GM12878 (cell line): ENCODE measurements around the gene ELFN2. TPM values are rescaled to one million over a fixed set of nuclear protein-coding genes. Genes with fewer than 3 reads are reported as not detected.

Experiments
- ATAC-seq: fragments of 200-7000 bp; cut with Tn5 transposase; 3 replicates; pipeline ENCODE4 v1.9.1; 2020; ENCODE audit warnings: mild to moderate bottlenecking, moderate library complexity
- BruUV-seq: library from RNA; stranded (reverse); fragments of 400-500 nt; replicated peaks from 2 replicates; lab custom pipeline; 2021; lab: Mats Ljungman, UMichigan
- CTCF ChIA-PET: fragments of 300-600 bp; sonication (Branson Sonifier 250); formaldehyde crosslinking; extraction: SDS; loops from one replicate; lab custom pipeline; 2021; ENCODE audit warnings: inconsistent platforms; lab: Yijun Ruan, JAX
- POLR2A ChIA-PET: fragments of 350-600 bp; formaldehyde crosslinking; extraction: SDS; loops from one replicate; lab custom pipeline; 2021; ENCODE audit warnings: inconsistent platforms; lab: Charles Lee
- RAD21 ChIA-PET: fragments of 300-600 bp; sonication (Branson Sonifier 250); formaldehyde crosslinking; loops from one replicate; lab custom pipeline; 2023; ENCODE audit warnings: antibody characterized with exemption; ENCODE audit not compliant: unreplicated experiment; lab: Charles Lee
- SMC1A ChIA-PET: fragments of 300-600 bp; sonication (Branson Sonifier 250); formaldehyde crosslinking; loops from one replicate; lab custom pipeline; 2023; ENCODE audit not compliant: unreplicated experiment, uncharacterized antibody; lab: Charles Lee
- DNase-seq: peaks from one replicate; pipeline ENCODE4 v3.0.0-alpha.2; 2011; ENCODE audit warnings: low read depth, low spot score
- FAIRE-seq: peaks from 3 replicates; lab custom pipeline; 2011; peaks lifted over from hg19 to GRCh38; lab: Jason Lieb, UNC
- H2AFZ ChIP-seq: 2 replicates; pipeline ENCODE4 v1.6.0; 2011; ENCODE audit warnings: low read depth, low read length, control low read depth; ENCODE audit not compliant: control insufficient read depth
- H3K27ac ChIP-seq: 2 replicates; pipeline ENCODE4 v1.5.1; 2011; ENCODE audit warnings: control low read depth; ENCODE audit not compliant: control insufficient read depth, insufficient read depth
- H3K27me3 ChIP-seq, 2 experiments: replicated peaks in 1 of 2; 2 replicates each; pipeline versions ENCODE4 v1.6.0 to v1.6.1; 2011; ENCODE audit warnings: low read length in 1 of 2; ENCODE audit not compliant: control insufficient read depth in 2 of 2, insufficient read depth in 2 of 2
- H3K36me3 ChIP-seq, 2 experiments: 2 replicates each; pipeline ENCODE4 v1.5.1; 2011; ENCODE audit warnings: low read length in 1 of 2; ENCODE audit not compliant: control insufficient read depth in 2 of 2, insufficient read depth in 2 of 2
- H3K4me1 ChIP-seq: 2 replicates; pipeline ENCODE4 v1.6.1; 2011; ENCODE audit warnings: mild to moderate bottlenecking, low read length, moderate library complexity, mixed read lengths; ENCODE audit not compliant: control insufficient read depth, insufficient read depth
- H3K4me2 ChIP-seq: 2 replicates; pipeline ENCODE4 v1.6.0; 2011; ENCODE audit warnings: control low read depth; ENCODE audit not compliant: control insufficient read depth, insufficient read depth
- H3K4me3 ChIP-seq: fragments of 200-600 bp; sonication (generic); 2 replicates; pipeline ENCODE4 v1.5.1; 2016
- H3K79me2 ChIP-seq: 2 replicates; pipeline ENCODE4 v1.6.0; 2011; ENCODE audit warnings: low read length; ENCODE audit not compliant: control insufficient read depth, insufficient read depth
- H3K9ac ChIP-seq: 2 replicates; pipeline ENCODE4 v1.8.0; 2011; ENCODE audit warnings: low read length, control low read depth, mixed read lengths; ENCODE audit not compliant: control insufficient read depth, insufficient read depth
- H3K9me3 ChIP-seq: replicated peaks from 3 replicates; pipeline ENCODE4 v1.5.1; 2011; ENCODE audit warnings: mild to moderate bottlenecking, low read length; ENCODE audit not compliant: control insufficient read depth, insufficient read depth
- H4K20me1 ChIP-seq: 2 replicates; pipeline ENCODE4 v1.6.0; 2011; ENCODE audit not compliant: control insufficient read depth, insufficient read depth
- ATF2 ChIP-seq: IDR thresholded peaks from 2 replicates; pipeline ENCODE4 v1.6.1; 2012; ENCODE audit warnings: low read length, inconsistent platforms
- ELK1 ChIP-seq: IDR thresholded peaks from 2 replicates; pipeline ENCODE4 v1.6.1; 2012; ENCODE audit warnings: low read depth, low read length, improper control_type of control experiment
- GABPA ChIP-seq: IDR thresholded peaks from 2 replicates; pipeline ENCODE4 v1.6.1; 2014; ENCODE audit warnings: antibody characterized with exemption, low read depth, mild to moderate bottlenecking, inconsistent platforms
- PAX5 ChIP-seq: IDR thresholded peaks from 2 replicates; pipeline ENCODE4 v1.6.1; 2011; ENCODE audit warnings: low read depth, low read length, borderline replicate concordance
- RB1 ChIP-seq: fragments of 450-650 bp; formaldehyde crosslinking; IDR thresholded peaks from 2 replicates; pipeline ENCODE4 v1.6.1; 2017; ENCODE audit warnings: mild to moderate bottlenecking, borderline replicate concordance
- WGBS: methylation state at CpG from one replicate; pipeline ENCODE4 v1.1.6; 2016; ENCODE audit warnings: low lambda C conversion rate; ENCODE audit not compliant: insufficient replicate concordance, insufficient coverage; ENCODE audit errors: missing lambda C conversion rate; 5-methylcytosine and 5-hydroxymethylcytosine counted together
- in situ Hi-C: fragments of 300-500 bp; cut with MboI; formaldehyde crosslinking; loops from 9 replicates; pipeline ENCODE4 v1.14.3; 2018; ENCODE audit warnings: mixed read lengths
- intact Hi-C: fragments of 100-400 bp; cut with micrococcal nuclease; formaldehyde crosslinking; loops from one replicate; pipeline ENCODE4 v1.14.2; 2022; ENCODE audit not compliant: unreplicated experiment
- polyA plus RNA-seq, 11 experiments: library from polyadenylated mRNA; depleted of rRNA in 4 of 11; unstranded in 6 of 11; stranded (reverse) in 5 of 11; fragments of >200 nt; fragmentation: Nextera tagmentation in 4 of 11; fragmentation: Illumina TruSeq in 1 of 11; extraction: Ambion mirVana in 4 of 11; extraction: Trizol in 1 of 11; gene quantifications; 1 replicate in 1 of 11; 2 replicates in 10 of 11; pipeline versions ENCODE4 v1.2.1 to v1.2.3, GENCODE V29; 2011 to 2016; ENCODE audit warnings: inconsistent platforms in 2 of 11, missing spikeins in 2 of 11, low read depth in 1 of 11
- total RNA-seq, 4 experiments: library from RNA; depleted of rRNA in 3 of 4; stranded (reverse); fragments of >200 nt in 3 of 4; fragmentation: Illumina TruSeq in 1 of 4; extraction: Trizol in 1 of 4; gene quantifications; 2 replicates each; pipeline versions ENCODE4 v1.2.1 to v1.2.3, GENCODE V29; 2013 to 2021

ELFN2 gene
- total and polyA plus RNA-seq, 10 of the 15 experiments (the other 5 are each of a cell fraction or from before 2014, with no cell fraction given), result 0.03 to 0.05 TPM; not detected in 8

- TF ChIP-seq ATF2, result no peak
- TF ChIP-seq PAX5, result no peak
Measured at GRCh38 chr22:37358386-37358785, 68.9 kb downstream of the ELFN2 start (continued).

- H3K27ac ChIP-seq, result no peak overlapping the region
- no peaks in the 10 kb centered on the region for H4K20me1 ChIP-seq
- CTCF ChIA-PET, result no interaction called here
- TF ChIP-seq RB1 (no peak), ELK1 (no peak), GABPA (no peak)
- RAD21 ChIA-PET, result no interaction called here
- no peak overlapping the region for H3K9ac ChIP-seq
- H3K36me3 ChIP-seq, result no peaks in the 10 kb centered on the region
- H3K9me3 ChIP-seq, result no peaks in the 10 kb centered on the region
- ATAC-seq (no peak), DNase-seq (no peak), FAIRE-seq (no peak)
- POLR2A ChIA-PET, result no interaction called here
- H3K4me3 ChIP-seq, result no peak overlapping the region
- intact Hi-C loops, result no loop called here
- H3K4me2 ChIP-seq, result no peak overlapping the region
- H3K4me1 ChIP-seq, result no peaks in the 10 kb centered on the region
- no peaks in the 10 kb centered on the region for H3K79me2 ChIP-seq
- SMC1A ChIA-PET, result interaction anchor here (1.0 kb wide), 1 partner anchor 9 kb away, joined by 3 read pairs; no protein-coding TSS in a partner anchor
- H3K27me3 ChIP-seq, result peaks cover 2 to 4% of the 10 kb centered on the region in 2 experiments; a peak in 2 of 4 replicates
- 42% methylated on average over 10 of the region's 10 CpGs for WGBS
- H2AFZ ChIP-seq, result no peak overlapping the region
- in situ Hi-C loops, result no loop called here
- no TSS peak for BruUV-seq
Measured at GRCh38 chr22:37357446-37358075, 69.7 kb downstream of the ELFN2 start.
